ENCODE results near the gene AFF3. TPM values are rescaled to one million over a fixed set of nuclear protein-coding genes. Genes with fewer than 3 reads are reported as not detected.
"Not testable (repeated sequence)": the region's sequence is repeated elsewhere in the genome, so short reads cannot be mapped to it uniquely, and the experiment has no call there.

AFF3 gene
- polyA plus RNA-seq, 5 donors: 17.1 to 21.3 (median 19.1) TPM

GRCh38 chr2:99754210-99754609 is 388.2 kb downstream of the AFF3 start:
- no peak for DNase-seq

GRCh38 chr2:99753505-99753904 is 388.9 kb downstream of the AFF3 start:
- no peak for DNase-seq

GRCh38 chr2:99748344-99748743 is 394.0 kb downstream of the AFF3 start:
- DNase-seq: no peak

GRCh38 chr2:99747842-99748241 is 394.5 kb downstream of the AFF3 start:
- DNase-seq: no peak

- no peak for DNase-seq
Measured at GRCh38 chr2:99743146-99743545, 399.2 kb downstream of the AFF3 start.

- no peak for DNase-seq
Measured at GRCh38 chr2:99737537-99737936, 404.9 kb downstream of the AFF3 start.

GRCh38 chr2:99735753-99736152 is 406.6 kb downstream of the AFF3 start:
- DNase-seq: no peak

- DNase-seq: not testable (repeated sequence)
Measured at GRCh38 chr2:99735314-99735713, 407.1 kb downstream of the AFF3 start.

- DNase-seq: no peak
Measured at GRCh38 chr2:99734236-99734635, 408.2 kb downstream of the AFF3 start.

GRCh38 chr2:99729104-99730025 is 413.0 kb downstream of the AFF3 start:
- DNase-seq: peak in 1 of 2 donors; percentile 39

GRCh38 chr2:99728166-99728565 is 414.2 kb downstream of the AFF3 start:
- DNase-seq: no peak

- DNase-seq: peak in 1 of 2 donors; percentile 48
Measured at GRCh38 chr2:99727199-99727598, 415.2 kb downstream of the AFF3 start.

- no peak for DNase-seq
Measured at GRCh38 chr2:99726691-99727090, 415.7 kb downstream of the AFF3 start.

GRCh38 chr2:99725820-99726219 is 416.6 kb downstream of the AFF3 start:
- no peak for DNase-seq

GRCh38 chr2:99722476-99722875 is 419.9 kb downstream of the AFF3 start:
- no peak for DNase-seq

GRCh38 chr2:99719102-99719501 is 423.3 kb downstream of the AFF3 start:
- no peak for DNase-seq

GRCh38 chr2:99715956-99716355 is 426.4 kb downstream of the AFF3 start:
- no peak for DNase-seq

GRCh38 chr2:99714349-99714748 is 428.0 kb downstream of the AFF3 start:
- no peak for DNase-seq

GRCh38 chr2:99711144-99711543 is 431.2 kb downstream of the AFF3 start:
- no peak for DNase-seq

GRCh38 chr2:99710721-99711120 is 431.7 kb downstream of the AFF3 start:
- DNase-seq: no peak

GRCh38 chr2:99709229-99709628 is 433.2 kb downstream of the AFF3 start:
- DNase-seq: no peak

- DNase-seq: no peak
Measured at GRCh38 chr2:99708231-99708630, 434.2 kb downstream of the AFF3 start.

GRCh38 chr2:99707592-99707991 is 434.8 kb downstream of the AFF3 start:
- no peak for DNase-seq

- peak; percentile 75 to 81 for DNase-seq
Measured at GRCh38 chr2:99706735-99707134, 435.7 kb downstream of the AFF3 start.

Data from right lung (tissue), 5 donors.